Smooth muscle cell (in vitro differentiated cells): ENCODE results near the gene STAT2. TPM values are rescaled to one million over a fixed set of nuclear protein-coding genes. Genes with fewer than 3 reads are reported as not detected.
A peak's percentile ranks its signal among the peaks of the same experiment; 100 is the strongest.

Source experiments
- DNase-seq: peaks from one replicate; lab custom pipeline; 2025; ENCODE audit not compliant: unreplicated experiment; lab: John Stamatoyannopoulos, UW
- H2AFZ ChIP-seq: fragments of 200-600 bp; sonication (generic); 2 replicates; pipeline ENCODE4 v1.6.0; 2016; ENCODE audit warnings: antibody characterized with exemption, low read depth, mild to moderate bottlenecking
- H3F3A ChIP-seq: fragments of 200-600 bp; sonication (generic); 2 replicates; pipeline ENCODE4 v1.6.0; 2017; ENCODE audit warnings: antibody characterized with exemption, low read depth
- H3K27ac ChIP-seq: fragments of 200-600 bp; sonication (generic); 2 replicates; pipeline ENCODE4 v1.5.1; 2016; ENCODE audit warnings: low read depth, mild to moderate bottlenecking
- H3K27me3 ChIP-seq: fragments of 200-600 bp; sonication (generic); 2 replicates; pipeline ENCODE4 v1.6.1; 2016; ENCODE audit warnings: low read depth, mild to moderate bottlenecking
- H3K36me3 ChIP-seq: fragments of 200-600 bp; sonication (generic); 2 replicates; pipeline ENCODE4 v1.5.1; 2016; ENCODE audit warnings: low read depth
- H3K4me1 ChIP-seq: fragments of 200-600 bp; sonication (generic); 2 replicates; pipeline ENCODE4 v1.5.1; 2016; ENCODE audit warnings: low read depth
- H3K4me2 ChIP-seq: fragments of 200-600 bp; sonication (generic); 2 replicates; pipeline ENCODE4 v1.6.0; 2016; ENCODE audit warnings: mild to moderate bottlenecking
- H3K4me3 ChIP-seq: fragments of 200-600 bp; sonication (generic); 2 replicates; pipeline ENCODE4 v1.5.1; 2016; ENCODE audit warnings: mild to moderate bottlenecking
- H3K79me2 ChIP-seq: fragments of 200-600 bp; sonication (generic); 2 replicates; pipeline ENCODE4 v1.6.0; 2016; ENCODE audit warnings: low read depth, mild to moderate bottlenecking
- H3K9ac ChIP-seq: fragments of 200-600 bp; sonication (generic); 2 replicates; pipeline ENCODE4 v1.6.0; 2016; ENCODE audit warnings: low read depth
- H3K9me3 ChIP-seq: fragments of 200-600 bp; sonication (generic); replicated peaks from 2 replicates; pipeline ENCODE4 v1.5.1; 2016; ENCODE audit warnings: low read depth
- H4K20me1 ChIP-seq: fragments of 200-600 bp; sonication (generic); 2 replicates; pipeline ENCODE4 v1.6.0; 2016; ENCODE audit warnings: low read depth
- WGBS: methylation state at CpG from one replicate; pipeline ENCODE4 v1.1.7; 2016; ENCODE audit warnings: low lambda C conversion rate; 5-methylcytosine and 5-hydroxymethylcytosine counted together
- polyA plus RNA-seq: library from polyadenylated mRNA; unstranded; fragments of >200 nt; fragmentation: Nextera tagmentation; extraction: Ambion mirVana; gene quantifications from 2 replicates; pipeline ENCODE4 v1.2.1, GENCODE V29; 2016
- total RNA-seq: library from RNA; depleted of rRNA; stranded (reverse); fragments of >200 nt; gene quantifications from 2 replicates; pipeline ENCODE4 v1.2.3, GENCODE V29; 2014
- TF ChIP-seq, protein P1 (sequence below): fragments of 200-600 bp; sonication (generic); IDR thresholded peaks from 2 replicates; pipeline ENCODE4 v1.5.1; 2017; ENCODE audit warnings: borderline replicate concordance, mild to moderate bottlenecking, antibody characterized with exemption; ENCODE audit not compliant: insufficient read depth, poor library complexity, severe bottlenecking

STAT2 gene
- total and polyA plus RNA-seq, 2 experiments from 2014 or later = 108 to 141 TPM

DNA sequence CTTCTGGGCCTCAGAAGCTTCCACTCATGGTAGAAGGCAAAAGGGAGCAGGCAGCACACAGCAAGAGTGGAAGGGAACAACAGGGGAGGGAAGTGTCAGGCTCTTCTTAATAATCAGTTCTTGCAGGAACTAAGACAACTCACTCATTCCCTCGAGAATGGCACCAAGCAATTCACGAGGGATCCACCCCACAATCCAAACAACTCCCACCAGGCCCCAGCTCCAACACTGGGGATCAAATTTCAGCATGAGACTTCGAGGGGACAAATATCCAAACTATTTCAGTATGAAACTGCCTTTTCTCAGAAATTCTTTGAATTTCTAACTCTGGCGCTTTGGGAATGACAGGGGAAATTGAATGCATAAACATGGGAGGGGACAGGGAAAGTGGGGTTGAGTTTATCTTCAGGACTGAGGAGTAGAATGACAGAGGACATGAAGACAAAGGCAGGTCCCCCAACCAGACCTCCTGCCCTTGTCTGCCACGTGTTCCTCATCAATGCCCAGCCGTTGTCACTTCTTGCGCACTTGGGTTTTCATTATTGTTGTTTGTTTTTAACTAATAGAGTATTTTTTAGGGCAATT is 27.3 kb upstream of the STAT2 start:
- Histone ChIP-seq H4K20me1 (no peaks in the 10 kb centered on the region), H3K9me3 (no peaks in the 10 kb centered on the region), H3F3A (no peaks in the 10 kb centered on the region), H3K4me3 (no peak overlapping the region), H3K27me3 (no peaks in the 10 kb centered on the region), H3K4me2 (no peak overlapping the region), H2AFZ (peak overlapping the region; percentile 93), H3K79me2 (no peaks in the 10 kb centered on the region), H3K4me1 (peaks cover 3% of the 10 kb centered on the region), H3K27ac (no peak overlapping the region), H3K36me3 (no peaks in the 10 kb centered on the region), H3K9ac (no peak overlapping the region)
- 47% methylated on average over 7 of the region's 7 CpGs for WGBS
- TF ChIP-seq, protein P1, sequence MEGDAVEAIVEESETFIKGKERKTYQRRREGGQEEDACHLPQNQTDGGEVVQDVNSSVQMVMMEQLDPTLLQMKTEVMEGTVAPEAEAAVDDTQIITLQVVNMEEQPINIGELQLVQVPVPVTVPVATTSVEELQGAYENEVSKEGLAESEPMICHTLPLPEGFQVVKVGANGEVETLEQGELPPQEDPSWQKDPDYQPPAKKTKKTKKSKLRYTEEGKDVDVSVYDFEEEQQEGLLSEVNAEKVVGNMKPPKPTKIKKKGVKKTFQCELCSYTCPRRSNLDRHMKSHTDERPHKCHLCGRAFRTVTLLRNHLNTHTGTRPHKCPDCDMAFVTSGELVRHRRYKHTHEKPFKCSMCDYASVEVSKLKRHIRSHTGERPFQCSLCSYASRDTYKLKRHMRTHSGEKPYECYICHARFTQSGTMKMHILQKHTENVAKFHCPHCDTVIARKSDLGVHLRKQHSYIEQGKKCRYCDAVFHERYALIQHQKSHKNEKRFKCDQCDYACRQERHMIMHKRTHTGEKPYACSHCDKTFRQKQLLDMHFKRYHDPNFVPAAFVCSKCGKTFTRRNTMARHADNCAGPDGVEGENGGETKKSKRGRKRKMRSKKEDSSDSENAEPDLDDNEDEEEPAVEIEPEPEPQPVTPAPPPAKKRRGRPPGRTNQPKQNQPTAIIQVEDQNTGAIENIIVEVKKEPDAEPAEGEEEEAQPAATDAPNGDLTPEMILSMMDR = no peak
- DNase-seq = no peak

DNA sequence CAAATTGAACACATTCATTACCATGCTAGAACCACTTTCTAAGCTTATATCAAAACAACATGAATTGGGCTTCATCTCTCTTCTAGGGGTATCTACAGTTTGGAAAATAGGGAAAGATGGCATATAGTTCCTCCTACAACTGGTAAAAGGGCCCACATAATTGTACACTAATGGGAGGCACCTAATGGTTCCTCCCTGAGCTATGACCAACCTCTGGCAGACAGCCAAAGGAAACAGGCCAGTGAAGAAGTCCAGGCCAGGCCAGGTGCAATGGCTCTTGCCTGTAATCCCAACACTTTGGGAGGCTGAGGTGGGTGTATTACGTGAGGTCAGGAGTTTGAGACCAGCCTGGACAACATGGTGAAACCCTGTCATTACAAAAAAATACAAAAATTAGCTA is 26.0 kb upstream of the STAT2 start:
- Histone ChIP-seq H3K9me3 (no peaks in the 10 kb centered on the region), H3K79me2 (no peaks in the 10 kb centered on the region), H3K27ac (no peak overlapping the region), H3K4me1 (peaks cover 3% of the 10 kb centered on the region), H3K4me3 (no peak overlapping the region), H4K20me1 (no peaks in the 10 kb centered on the region), H3K36me3 (no peaks in the 10 kb centered on the region), H2AFZ (no peak overlapping the region), H3K9ac (no peak overlapping the region), H3K27me3 (no peaks in the 10 kb centered on the region), H3K4me2 (no peak overlapping the region), H3F3A (no peaks in the 10 kb centered on the region)
- DNase-seq = no peak
- WGBS = 100% methylated on average over 1 of the region's 1 CpG
- TF ChIP-seq, protein P1 = no peak

DNA sequence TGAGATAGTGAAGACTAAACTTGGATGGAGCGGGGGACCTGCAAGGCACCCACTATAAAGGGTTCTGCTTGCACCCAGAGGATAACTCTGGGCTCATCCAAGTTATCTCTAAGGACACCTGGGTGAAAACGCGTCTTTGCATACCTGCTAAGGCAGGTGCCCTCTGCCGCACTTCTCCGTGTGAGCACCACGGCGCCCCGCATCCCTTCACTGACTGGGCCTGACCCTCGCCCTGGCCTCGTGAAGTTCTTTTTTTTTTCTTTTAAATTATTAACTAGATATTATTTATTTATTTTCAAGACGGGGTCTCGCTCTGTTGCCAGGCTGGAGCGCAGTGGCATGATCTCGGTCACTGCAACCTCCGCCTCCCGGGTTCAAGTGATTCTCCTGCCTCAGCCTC is 22.7 kb upstream of the STAT2 start:
- no peaks in the 10 kb centered on the region for H3K9me3 ChIP-seq
- WGBS = 94% methylated on average over 16 of the region's 16 CpGs
- no peak overlapping the region for H2AFZ ChIP-seq
- peaks cover 3% of the 10 kb centered on the region for H3K4me1 ChIP-seq
- H3K4me2 ChIP-seq = no peak overlapping the region
- no peaks in the 10 kb centered on the region for H3K79me2 ChIP-seq
- TF ChIP-seq, protein P1 = no peak
- H3K36me3 ChIP-seq = no peaks in the 10 kb centered on the region
- no peak for DNase-seq
- no peak overlapping the region for H3K9ac ChIP-seq
- H3K4me3 ChIP-seq = no peak overlapping the region
- no peak overlapping the region for H3K27ac ChIP-seq
- no peaks in the 10 kb centered on the region for H3F3A ChIP-seq
- H4K20me1 ChIP-seq = no peaks in the 10 kb centered on the region
- H3K27me3 ChIP-seq = no peaks in the 10 kb centered on the region

DNA sequence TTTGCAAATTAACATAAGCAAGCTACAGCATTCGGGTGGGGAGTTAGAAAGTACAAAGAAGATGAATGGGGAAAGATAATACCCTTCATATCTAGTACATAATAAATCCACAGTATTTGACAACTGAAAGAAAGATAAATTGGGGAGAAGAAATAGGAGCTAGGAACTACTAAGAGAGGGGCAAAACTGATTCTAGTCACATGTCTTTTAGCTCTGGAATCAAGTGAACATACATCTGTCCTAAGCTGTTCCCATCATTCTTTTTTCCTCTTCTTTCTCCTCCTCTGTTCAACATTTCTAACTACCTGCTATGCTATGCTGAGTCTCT is 18.0 kb upstream of the STAT2 start:
- H3K27ac ChIP-seq = no peak overlapping the region
- H3K9ac ChIP-seq = no peak overlapping the region
- H3K4me1 ChIP-seq = no peaks in the 10 kb centered on the region
- no peak for DNase-seq
- TF ChIP-seq, protein P1 = no peak
- H3K9me3 ChIP-seq = no peaks in the 10 kb centered on the region
- no peaks in the 10 kb centered on the region for H4K20me1 ChIP-seq
- 80% methylated on average over 1 of the region's 1 CpG for WGBS
- peak overlapping the region; percentile 3 for H2AFZ ChIP-seq
- H3K4me3 ChIP-seq = no peak overlapping the region
- no peak overlapping the region for H3K4me2 ChIP-seq
- no peaks in the 10 kb centered on the region for H3F3A ChIP-seq
- no peaks in the 10 kb centered on the region for H3K36me3 ChIP-seq
- no peaks in the 10 kb centered on the region for H3K27me3 ChIP-seq
- no peaks in the 10 kb centered on the region for H3K79me2 ChIP-seq
